ENCODE data around the gene DLGAP3.
"Not testable (repeated sequence)": the region's sequence is repeated elsewhere in the genome, so short reads cannot be mapped to it uniquely, and the experiment has no call there.

DLGAP3 gene

GRCh38 chr1:34822202-34822601, 107.2 kb downstream of the DLGAP3 start:
- Histone ChIP-seq H3K4me1 (no peaks in the 10 kb centered on the region), H3K4me3 (ENCODE audit: low read depth, low read length) (no peak overlapping the region), H3K27me3 (no peaks in the 10 kb centered on the region), H3K36me3 (no peaks in the 10 kb centered on the region), H3K9me3 (no peaks in the 10 kb centered on the region)
- no peak for TF ChIP-seq CTCF (IDR thresholded peaks at IDR 0.05; ENCODE audit: low read depth, low read length)
- DNase-seq: no peak

GRCh38 chr1:34818862-34819261, 110.6 kb downstream of the DLGAP3 start:
- H3K9me3 ChIP-seq; H3K27me3 ChIP-seq; H3K36me3 ChIP-seq; DNase-seq; H3K4me1 ChIP-seq; H3K4me3 ChIP-seq (ENCODE audit: low read depth, low read length): not testable (repeated sequence)

GRCh38 chr1:34816778-34817177, 112.7 kb downstream of the DLGAP3 start:
- H3K27me3 ChIP-seq: no peaks in the 10 kb centered on the region
- TF ChIP-seq CTCF (IDR thresholded peaks at IDR 0.05; ENCODE audit: low read depth, low read length): no peak
- H3K4me1 ChIP-seq: no peaks in the 10 kb centered on the region
- no peaks in the 10 kb centered on the region for H3K36me3 ChIP-seq
- no peaks in the 10 kb centered on the region for H3K9me3 ChIP-seq
- no peak overlapping the region for H3K4me3 ChIP-seq (ENCODE audit: low read depth, low read length)
- DNase-seq: no peak

GRCh38 chr1:34816332-34816731, 113.1 kb downstream of the DLGAP3 start:
- DNase-seq: no peak
- TF ChIP-seq CTCF (IDR thresholded peaks at IDR 0.05; ENCODE audit: low read depth, low read length): no peak
- Histone ChIP-seq H3K36me3 (no peaks in the 10 kb centered on the region), H3K4me3 (ENCODE audit: low read depth, low read length) (no peak overlapping the region), H3K9me3 (no peaks in the 10 kb centered on the region), H3K4me1 (no peaks in the 10 kb centered on the region), H3K27me3 (no peaks in the 10 kb centered on the region)

Data from BE2C (cell line).